ENCODE results near the gene KNSTRN.

DNA sequence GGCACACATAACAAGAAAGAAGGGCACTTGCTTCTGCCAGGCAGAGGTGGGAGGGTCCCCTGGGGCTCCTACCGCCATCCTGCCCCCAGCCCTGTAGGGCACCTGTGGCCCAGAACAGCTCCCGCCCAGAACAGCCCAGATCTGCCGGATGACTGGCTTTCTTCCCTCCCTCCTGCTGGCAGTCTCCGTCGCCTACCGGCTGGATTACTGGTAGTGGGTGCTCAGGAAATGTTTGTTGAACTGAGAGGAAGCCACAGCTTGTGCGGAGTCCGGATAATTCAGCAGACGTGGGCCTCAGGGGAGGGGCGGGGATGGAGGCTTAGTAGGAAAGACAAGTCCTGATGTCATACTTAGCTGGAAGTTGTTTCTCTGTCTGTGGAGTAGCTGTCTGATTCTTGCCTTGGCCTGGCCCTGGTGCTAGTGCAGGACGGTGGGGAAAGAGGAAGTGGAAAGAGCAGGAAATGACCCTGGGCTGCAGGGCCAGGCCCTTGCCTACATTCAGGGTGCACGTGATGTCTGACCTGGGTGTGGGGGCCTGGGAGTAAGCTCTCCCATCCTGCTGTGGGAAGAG is 48.5 kb upstream of the KNSTRN start:
- TF ChIP-seq, protein P1, sequence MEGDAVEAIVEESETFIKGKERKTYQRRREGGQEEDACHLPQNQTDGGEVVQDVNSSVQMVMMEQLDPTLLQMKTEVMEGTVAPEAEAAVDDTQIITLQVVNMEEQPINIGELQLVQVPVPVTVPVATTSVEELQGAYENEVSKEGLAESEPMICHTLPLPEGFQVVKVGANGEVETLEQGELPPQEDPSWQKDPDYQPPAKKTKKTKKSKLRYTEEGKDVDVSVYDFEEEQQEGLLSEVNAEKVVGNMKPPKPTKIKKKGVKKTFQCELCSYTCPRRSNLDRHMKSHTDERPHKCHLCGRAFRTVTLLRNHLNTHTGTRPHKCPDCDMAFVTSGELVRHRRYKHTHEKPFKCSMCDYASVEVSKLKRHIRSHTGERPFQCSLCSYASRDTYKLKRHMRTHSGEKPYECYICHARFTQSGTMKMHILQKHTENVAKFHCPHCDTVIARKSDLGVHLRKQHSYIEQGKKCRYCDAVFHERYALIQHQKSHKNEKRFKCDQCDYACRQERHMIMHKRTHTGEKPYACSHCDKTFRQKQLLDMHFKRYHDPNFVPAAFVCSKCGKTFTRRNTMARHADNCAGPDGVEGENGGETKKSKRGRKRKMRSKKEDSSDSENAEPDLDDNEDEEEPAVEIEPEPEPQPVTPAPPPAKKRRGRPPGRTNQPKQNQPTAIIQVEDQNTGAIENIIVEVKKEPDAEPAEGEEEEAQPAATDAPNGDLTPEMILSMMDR (IDR thresholded peaks at IDR 0.05) = no peak
- no peak for TF ChIP-seq POLR2A (IDR thresholded peaks at IDR 0.05)
